Ureter (tissue), 1 donor: ENCODE measurements around the gene RPS6KA1. TPM values are rescaled to one million over a fixed set of nuclear protein-coding genes. Genes with fewer than 3 reads are reported as not detected.
"Not testable (repeated sequence)": the region's sequence is repeated elsewhere in the genome, so short reads cannot be mapped to it uniquely, and the experiment has no call there.

Experiments used
- DNase-seq: peaks from one replicate; pipeline ENCODE4 v3.0.0-alpha.2; 2020; ENCODE audit warnings: low spot score
- total RNA-seq: library from RNA; stranded (reverse); gene quantifications from one replicate; pipeline ENCODE4 v1.2.4, GENCODE V29; 2023
- donor health status: DM: yes; HTN: yes; CAD: no.

RPS6KA1 gene
- total RNA-seq, 1 donor from 2014 or later: 23.2 TPM

DNA sequence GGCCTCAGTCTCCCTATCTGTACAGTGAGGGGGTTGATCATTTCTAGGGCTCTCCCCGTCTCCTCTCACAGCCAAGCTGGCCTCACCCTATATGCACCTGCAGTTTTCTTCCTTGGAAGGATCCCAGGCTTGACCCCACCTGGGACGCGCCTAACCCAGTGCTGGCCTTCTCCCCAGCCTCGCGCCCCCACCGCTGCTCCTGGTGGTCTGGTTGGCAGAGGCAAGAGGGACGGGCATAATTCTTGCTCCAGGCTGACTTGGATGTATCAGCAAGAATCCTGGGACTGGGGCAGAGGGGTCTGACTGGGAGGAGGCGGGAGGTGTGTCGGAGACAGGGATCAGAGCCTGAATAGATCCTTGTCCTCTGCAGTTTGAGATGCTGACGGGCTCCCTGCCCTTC, 25.2 kb downstream of the RPS6KA1 start:
- DNase-seq: no peak

DNA sequence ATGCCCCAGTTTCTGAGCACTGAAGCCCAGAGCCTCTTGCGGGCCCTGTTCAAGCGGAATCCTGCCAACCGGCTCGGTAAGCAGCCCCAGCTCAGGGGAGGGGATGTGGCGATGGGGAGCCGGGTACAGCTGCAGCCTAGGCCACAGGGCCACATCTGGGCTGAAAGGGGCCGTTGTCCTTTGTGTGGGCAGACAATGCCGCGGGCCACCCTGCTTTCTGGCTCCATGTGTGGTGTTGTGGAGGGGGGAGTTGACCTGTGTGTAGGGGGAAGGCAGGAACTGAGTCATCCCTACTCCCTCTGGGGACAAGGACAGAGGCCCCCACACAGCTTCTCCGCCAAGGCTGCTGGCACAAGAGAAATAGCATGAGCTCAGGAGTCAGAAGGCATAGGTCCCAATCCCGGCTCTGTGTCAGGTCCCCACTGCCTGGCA, 26.0 kb downstream of the RPS6KA1 start:
- DNase-seq: no peak

DNA sequence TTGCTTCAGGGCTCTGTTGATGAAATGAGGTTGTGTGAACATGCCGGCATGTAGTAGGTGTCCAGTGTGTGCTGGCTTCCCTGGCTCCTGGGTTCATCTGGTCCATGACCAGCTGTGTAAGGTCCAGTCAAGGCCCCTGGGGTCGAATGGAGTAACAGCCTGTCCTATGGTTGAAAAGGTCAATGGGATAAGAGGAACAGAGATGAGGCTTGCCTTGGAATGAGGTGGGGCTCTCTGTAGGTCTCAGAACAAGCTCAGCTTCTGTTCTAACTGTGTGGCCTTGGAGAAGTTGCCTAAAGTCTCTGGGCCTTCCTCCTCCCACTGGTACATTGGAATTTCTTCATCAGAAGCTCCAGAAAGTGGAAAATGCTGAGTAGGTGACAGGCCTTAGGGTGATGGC, 26.6 kb downstream of the RPS6KA1 start:
- no peak for DNase-seq

DNA sequence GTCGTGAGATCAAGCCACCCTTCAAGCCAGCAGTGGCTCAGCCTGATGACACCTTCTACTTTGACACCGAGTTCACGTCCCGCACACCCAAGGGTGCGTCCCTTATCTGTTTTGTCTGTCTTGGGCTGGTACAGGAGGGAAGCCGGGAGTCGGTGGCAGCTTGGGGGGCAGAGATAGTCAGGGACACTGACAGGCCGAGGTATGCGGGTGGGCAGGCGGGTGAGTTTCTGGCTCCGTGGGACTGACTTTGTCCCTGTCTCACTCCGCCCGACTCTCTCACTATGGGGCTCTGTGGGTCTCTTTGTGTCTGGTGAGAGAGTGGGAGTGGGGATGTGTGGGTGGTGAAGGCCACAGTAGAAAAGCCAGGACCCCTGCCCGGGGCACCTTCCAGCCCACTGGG, 27.4 kb downstream of the RPS6KA1 start:
- DNase-seq: no peak

DNA sequence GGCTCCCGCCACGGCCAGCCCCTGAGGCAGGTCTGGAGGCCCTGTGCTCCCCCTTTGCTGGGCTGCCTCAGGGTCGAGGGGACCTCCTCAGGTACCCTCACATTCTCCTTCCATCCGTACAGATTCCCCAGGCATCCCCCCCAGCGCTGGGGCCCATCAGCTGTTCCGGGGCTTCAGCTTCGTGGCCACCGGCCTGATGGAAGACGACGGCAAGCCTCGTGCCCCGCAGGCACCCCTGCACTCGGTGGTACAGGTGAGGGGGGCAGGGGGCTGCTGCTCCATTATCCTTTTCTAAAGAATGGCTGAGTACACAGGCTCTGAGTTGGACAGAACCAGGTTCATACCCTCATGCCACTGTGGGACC, 29.1 kb downstream of the RPS6KA1 start:
- no peak for DNase-seq

DNA sequence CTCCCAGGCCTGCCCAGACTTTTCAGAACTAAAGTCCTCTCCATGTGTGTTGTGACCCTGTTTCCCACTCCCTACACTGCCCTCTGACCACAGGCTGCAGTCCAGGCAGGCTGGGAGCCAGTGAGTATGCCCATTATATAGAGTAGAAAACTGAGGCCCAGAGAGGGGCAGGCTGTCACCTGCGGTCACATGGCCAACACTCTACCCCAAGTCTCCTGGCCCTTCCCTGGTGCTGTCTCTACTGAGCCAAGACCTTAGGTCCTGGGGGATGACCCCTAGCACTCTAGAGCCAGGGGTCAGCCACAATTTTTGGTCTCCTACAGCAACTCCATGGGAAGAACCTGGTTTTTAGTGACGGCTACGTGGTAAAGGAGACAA, 30.8 kb downstream of the RPS6KA1 start:
- no peak for DNase-seq

DNA sequence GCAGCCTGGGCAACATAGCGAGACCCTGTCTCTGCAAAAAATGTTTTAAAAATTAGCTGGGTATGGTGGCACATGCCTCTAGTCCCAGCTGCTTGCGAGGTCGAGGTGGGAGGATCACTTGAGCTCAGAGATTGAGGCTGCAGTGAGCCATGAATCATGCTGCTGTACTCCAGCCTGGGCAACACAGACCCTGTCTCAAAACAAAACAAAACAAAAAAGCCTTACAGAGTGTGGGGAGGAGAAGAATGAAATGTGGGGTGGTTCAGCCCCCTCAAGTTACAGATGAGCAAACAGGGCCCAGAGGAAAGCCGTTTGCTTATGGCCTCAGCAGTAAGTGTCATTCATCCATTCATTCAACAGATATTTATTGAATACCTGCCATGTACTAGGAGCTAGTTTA, 40.7 kb downstream of the RPS6KA1 start:
- no peak for DNase-seq

DNA sequence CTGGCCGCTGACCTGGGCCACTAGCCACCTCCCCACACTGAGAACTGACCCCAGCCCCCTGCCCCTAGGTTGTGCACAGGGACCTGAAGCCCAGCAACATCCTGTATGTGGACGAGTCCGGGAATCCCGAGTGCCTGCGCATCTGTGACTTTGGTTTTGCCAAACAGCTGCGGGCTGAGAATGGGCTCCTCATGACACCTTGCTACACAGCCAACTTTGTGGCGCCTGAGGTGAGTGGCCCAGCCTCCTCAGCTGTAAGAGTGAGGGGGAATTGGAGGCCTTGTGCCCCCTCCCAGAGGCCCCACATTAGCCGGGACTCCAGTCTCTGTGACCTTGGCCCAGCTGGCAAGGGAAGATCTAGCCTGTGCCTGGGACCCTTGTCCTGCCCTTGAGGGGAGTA, 41.8 kb downstream of the RPS6KA1 start:
- DNase-seq: no peak

DNA sequence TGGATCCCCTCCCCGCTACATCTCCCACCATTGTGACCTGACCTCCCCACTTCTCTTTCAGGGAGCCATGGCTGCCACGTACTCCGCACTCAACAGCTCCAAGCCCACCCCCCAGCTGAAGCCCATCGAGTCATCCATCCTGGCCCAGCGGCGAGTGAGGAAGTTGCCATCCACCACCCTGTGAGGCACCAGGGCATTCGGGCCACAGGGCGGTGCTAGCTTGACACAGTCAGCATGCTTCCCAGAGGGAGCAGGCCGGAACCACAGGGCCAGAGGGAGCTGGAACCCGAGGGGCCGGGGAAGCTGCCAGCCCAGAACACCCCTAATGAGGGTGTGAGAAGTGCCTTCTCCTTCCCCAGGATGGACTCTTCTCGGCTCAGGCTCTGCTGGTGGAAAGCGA, 44.5 kb downstream of the RPS6KA1 start:
- DNase-seq: no peak

DNA sequence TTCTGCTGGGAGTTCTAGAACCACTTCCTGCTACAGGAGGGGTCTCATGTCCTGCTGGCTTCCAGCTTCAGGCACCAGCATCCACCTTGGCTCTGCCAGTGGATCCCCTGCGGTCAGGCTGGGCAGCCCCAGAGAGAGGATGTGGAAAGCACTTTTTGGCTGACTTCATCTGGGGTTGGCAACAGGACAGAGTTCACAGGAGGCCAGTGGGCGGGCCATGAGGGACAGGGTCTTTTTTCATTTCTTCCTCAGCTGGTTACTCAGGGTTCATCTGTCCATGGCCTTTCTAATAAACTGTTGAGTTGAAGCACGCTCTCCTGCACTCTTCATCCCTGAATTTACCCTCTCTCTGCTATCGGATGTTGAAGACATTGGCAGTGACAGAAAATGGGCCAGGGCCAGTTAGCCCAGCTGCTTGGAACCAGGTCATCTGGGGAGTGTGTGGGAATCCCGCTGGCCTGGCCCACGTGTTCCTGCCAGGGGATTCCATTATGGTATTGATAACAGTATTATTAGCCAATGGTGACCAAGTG, 45.2 kb downstream of the RPS6KA1 start:
- DNase-seq: no peak

DNA sequence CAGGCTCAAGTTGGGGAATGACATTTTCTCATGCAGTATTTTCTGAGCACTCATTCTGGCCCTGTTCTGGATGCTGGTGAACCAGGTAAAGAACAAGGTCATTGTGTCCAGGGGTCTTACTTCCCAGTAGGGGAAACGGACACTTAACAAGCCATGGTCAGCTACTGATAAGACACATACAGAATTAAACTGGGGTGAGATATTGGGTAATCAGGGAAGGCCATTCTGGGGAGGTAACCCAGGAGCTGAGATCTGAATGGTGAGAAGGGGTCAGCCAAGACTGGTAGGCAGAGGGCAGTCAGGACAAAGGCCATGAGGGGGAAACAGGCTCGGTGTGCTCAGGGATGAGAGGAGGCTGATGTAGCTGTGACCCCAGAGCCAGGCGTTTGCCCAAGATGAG, 45.8 kb downstream of the RPS6KA1 start:
- no peak for DNase-seq

DNA sequence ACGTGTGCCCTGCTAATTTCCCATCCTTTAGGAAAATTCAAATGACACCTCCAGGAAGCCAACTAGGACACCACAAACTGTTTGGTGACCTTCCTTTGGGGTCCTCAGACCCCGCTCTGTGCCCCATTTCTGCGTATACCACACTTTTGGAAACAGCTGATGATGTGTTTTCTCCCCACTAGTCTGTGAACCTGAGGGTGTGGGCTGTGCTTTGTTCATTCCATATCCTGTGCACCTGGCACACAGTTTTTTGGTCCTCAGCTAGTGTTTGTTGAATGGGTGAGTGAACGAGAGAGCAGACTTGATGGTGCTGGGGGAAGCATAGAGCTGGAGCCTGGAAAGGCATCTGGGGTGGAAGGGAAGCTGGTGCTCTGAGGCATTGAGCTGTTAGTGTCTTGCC, 48.6 kb downstream of the RPS6KA1 start:
- DNase-seq: no peak

DNA sequence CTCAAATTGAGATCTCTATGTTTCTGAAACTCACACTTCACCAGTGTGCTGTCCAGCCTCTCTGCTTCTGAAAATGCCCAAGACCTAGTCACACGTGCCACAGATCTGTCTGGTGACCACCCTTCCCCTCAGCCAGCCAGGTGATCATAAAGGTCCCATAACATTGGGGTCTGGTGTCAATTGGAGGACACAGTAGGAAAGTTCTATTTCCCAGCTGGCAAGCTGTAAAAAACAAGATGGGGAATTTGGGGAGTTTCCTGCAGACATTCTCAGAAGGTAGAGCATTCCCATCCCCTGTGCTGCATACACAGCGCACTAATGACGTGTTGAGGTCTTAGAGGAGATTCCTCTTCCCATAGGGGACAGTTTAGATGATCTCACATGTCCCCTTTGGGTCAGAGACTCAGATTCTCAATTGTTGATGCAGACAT, 50.1 kb downstream of the RPS6KA1 start:
- no peak for DNase-seq

DNA sequence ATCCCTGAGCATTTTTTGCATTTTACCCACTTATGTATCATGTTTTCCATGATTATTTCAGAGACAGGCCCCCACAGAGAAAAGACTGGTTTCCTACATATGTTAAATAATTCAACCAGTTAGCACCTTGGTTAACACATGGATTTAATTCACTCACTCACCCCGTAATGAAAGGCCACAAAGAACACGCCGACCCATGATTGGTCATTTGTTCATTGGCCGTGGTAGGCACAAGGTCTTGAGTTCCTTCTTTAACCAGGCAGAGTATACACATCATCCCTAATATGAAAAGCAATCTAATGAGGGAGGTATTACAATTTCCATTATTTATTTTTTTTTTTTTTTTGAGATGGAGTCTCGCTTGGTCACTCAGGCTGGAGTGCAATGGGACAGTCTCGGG, 50.6 kb downstream of the RPS6KA1 start:
- no peak for DNase-seq

DNA sequence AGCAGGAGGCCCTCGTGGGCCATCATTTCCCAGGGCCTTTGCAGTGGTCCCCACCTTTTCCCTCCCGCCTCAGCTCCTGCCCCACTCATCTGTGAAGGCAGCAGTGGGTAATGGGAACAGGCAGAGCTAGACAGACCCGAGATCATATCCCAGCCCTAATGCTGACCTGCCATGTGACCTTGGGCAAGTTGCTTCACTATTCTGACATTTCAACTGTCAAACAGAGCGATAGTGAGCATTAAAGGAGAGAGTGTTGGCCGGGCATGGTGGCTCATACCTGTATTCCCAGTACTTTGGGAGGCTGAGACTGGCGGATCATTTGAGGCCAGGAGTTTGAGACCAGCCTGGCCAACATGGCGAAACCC, 51.7 kb downstream of the RPS6KA1 start:
- DNase-seq: no peak

DNA sequence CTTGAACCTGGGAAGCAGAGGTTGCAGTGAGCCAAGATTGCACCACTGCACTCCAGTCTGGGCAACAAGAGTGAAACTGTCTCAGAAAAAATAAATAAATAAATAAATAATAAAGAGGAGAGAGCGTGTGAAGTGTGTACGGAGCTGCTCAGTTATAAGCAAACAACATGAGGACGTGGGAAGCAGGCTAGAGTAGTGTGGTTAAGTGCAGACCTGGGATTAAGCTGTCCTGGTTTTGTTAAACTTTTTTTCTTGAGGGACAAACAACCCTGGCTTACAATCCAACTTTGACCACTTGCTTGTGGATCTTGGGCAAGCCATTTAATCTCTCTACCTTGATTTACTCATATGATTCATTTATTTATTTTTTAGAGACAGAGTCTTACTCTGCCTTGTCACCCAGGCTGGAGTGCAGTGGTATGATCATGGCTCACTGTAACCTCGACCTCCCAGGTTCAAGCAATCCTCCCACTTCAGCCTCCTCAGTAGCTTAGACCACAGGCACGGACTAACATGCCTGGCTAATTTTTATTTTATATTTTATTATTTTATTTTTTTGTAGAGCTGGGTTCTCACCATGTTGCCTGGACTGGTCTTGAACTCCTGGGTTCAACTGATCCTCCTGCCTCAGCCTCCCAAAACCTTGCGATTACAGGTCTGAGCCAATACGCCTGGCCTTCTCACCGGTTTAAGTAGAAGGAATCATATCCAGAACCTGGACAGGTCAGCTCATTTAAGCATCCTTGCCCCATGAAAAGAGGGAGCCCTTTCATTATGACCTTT, 52.7 kb downstream of the RPS6KA1 start:
- no peak for DNase-seq

DNA sequence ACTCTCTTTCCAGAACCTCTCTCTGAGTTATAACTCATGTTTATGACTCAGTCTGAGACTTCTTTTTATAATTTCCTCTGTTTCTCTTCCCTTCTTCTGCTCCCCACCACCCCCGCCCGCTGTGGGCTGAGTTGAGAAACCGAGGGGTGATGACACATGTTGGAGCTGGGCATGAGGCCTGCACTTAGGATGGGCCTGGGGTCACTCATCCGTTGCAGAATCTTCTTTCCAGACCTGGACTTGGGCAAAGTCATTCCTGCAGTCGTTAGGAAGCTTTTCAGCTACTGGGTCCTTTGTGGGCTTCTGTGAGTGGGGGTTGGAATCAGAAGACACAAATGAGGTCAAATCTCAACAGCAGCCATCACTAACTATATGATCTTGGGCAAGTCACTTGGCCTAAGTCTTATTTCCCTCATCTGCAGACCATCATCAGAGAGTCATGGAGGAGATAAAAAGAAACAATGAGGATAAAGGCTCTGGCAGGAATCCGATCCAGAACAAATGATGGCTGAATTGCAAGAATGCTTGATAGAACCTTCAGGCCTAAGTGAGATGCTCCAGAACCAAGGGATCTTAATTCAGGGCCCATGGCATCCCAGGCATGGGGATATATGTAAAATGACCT, 53.4 kb downstream of the RPS6KA1 start:
- DNase-seq: no peak

DNA sequence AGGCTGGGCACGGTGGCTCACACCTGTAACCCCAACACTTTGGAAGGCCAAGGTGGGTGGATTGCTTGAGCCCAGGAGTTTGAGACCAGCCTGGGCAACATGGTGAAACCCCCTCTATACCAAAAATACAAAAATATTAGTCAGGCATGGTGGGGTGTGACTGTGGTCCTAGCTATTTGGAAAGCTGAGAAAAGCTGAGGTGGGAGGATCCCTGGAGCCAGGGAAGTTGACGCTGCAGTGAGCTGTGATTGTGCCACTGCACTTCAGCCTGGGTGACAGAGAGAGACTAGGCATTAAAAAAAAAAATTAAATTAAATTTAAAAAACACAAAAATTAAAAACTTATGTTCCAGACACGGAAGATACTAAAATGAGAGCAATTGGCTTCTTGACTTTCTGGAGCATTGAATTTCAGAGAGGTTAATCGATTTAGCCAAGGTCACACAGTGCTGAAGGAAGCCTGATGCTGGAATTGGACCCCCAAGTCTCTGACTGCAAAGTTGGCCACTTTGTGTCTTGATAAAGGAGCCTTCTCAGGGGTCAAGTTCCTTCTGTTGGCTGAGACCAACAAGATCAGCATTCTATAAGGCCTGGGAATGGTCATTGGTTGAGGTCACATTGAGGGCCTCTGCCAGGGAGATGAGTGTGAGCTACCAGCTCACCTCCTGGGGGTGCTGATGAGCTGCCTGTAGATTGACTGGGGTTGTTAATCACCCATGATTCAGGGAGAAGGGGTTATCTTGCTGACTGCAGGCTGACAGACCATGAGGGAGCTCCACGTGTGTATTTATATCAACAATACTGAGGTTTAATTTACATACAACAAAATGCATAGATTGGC, 54.3 kb downstream of the RPS6KA1 start:
- DNase-seq: no peak

DNA sequence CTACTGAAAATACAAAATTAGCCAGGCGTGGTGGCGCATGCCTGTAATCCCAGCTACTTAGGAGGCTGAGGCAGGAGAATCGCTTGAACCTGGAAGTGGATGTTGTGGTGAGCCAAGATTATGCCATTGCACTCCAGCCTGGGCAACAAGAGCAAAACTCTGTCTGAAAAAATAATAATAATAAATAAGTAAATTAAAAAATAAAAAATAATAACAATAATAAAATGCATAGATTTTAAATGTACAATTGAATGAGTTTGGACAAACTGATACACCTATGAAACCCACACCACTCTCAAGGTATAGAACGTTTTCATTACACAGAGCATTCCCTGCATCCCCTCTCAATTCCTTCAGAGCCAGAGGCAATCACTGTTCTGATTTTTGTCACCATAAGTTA, 55.0 kb downstream of the RPS6KA1 start:
- not testable (repeated sequence) for DNase-seq

DNA sequence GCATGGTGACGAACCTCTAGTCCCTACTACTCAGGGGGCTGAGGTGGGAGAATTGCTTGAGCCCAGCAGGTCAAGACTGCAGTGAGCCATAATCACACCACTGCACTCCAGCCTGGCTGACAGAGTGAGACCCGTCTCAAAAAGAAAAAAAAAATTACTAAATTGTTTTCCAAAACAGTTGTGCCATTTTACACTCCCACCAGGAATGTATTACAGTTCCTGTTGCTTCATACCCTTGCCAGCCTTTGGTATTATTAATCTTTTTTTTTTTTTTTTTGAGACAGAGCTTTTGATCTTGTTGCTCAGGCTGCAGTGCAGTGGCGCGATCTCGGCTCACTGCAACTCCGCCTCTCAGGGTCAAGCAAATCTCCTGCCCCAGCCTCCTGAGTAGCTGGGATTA, 55.9 kb downstream of the RPS6KA1 start:
- no peak for DNase-seq

DNA sequence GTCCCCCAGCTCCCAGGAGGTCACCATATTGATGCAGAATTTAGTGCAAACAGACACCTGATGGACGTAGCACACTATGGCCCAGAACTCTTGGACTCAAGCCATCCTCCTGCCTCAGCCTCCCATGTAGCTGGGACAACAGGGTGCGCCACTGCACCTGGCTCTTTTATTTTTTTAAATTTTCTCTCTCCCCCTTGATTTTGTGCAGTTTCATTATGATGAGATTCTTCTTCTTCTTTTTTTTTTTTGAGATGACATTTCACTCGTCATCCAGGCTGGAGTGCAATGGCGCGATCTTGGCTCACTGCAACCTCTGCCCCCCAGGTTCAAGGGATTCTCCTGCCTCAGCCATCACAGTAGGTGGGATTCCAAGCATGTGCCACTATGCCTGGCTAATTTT, 63.8 kb downstream of the RPS6KA1 start:
- no peak for DNase-seq

DNA sequence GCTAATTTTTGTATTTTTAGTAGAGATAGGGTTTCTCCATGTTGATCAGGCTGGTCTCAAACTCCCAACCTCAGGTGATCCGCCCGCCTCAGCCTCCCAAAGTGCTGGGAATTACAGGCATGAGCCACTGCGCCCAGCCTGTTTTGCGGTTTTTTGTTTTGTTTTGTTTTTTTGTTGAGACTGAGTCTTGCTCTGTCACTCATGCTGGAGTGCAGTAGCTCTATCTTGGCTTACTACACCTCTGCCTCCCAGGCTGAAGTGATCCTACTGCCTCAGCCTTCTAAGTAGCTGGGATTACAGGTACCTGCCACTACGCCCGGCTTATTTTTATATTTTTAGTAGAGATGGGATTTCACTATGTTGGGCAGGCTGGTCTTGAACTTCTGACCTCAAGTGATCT, 65.0 kb downstream of the RPS6KA1 start:
- not testable (repeated sequence) for DNase-seq

DNA sequence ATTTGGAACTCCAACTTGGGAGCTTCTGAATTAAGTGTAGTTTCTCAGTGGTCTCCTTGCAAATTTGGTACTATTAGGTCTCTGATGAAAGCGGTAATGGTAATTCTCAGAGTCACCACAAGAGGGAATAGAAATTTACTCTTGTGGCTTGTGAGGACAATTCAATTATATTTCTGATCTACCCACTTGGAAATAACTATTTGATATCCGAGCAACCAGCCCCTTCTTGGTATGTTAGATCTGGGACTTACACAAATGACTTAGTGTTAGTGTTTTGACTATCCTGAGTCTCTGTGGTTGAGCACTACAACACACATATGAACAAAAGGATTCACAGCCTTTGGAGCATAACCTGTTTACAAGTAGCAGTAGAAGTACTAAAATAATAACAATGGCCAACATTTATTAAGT, 68.1 kb downstream of the RPS6KA1 start:
- DNase-seq: no peak
